ENCODE data around the gene SPSB4.

The SPSB4 gene

GRCh38 chr3:141129541-141130011 lies 78.4 kb downstream of the SPSB4 start:
- DNase-seq (ENCODE audit: low read depth) = no peak
- no peak for TF ChIP-seq CTCF (IDR thresholded peaks at IDR 0.05; ENCODE audit: insufficient read depth, low read depth, low read length, missing control alignments)
- H3K4me3 ChIP-seq (ENCODE audit: low read length) = no peak overlapping the region

GRCh38 chr3:141143517-141143916 lies 92.4 kb downstream of the SPSB4 start:
- DNase-seq (ENCODE audit: low read depth) = no peak
- no peak overlapping the region for H3K4me3 ChIP-seq (ENCODE audit: low read length)
- no peak for TF ChIP-seq CTCF (IDR thresholded peaks at IDR 0.05; ENCODE audit: insufficient read depth, low read depth, low read length, missing control alignments)

- DNase-seq (ENCODE audit: low read depth) = no peak
- no peak overlapping the region for H3K4me3 ChIP-seq (ENCODE audit: low read length)
- no peak for TF ChIP-seq CTCF (IDR thresholded peaks at IDR 0.05; ENCODE audit: insufficient read depth, low read depth, low read length, missing control alignments)
Observed at GRCh38 chr3:141146979-141147470, 95.9 kb downstream of the SPSB4 start.

- no peak for TF ChIP-seq CTCF (IDR thresholded peaks at IDR 0.05; ENCODE audit: insufficient read depth, low read depth, low read length, missing control alignments)
- peak; percentile 75 for DNase-seq (ENCODE audit: low read depth)
- no peak overlapping the region for H3K4me3 ChIP-seq (ENCODE audit: low read length)
Observed at GRCh38 chr3:141147657-141148056, 96.5 kb downstream of the SPSB4 start.

GRCh38 chr3:141148169-141148568 lies 97.0 kb downstream of the SPSB4 start:
- TF ChIP-seq CTCF (IDR thresholded peaks at IDR 0.05; ENCODE audit: insufficient read depth, low read depth, low read length, missing control alignments) = no peak
- H3K4me3 ChIP-seq (ENCODE audit: low read length) = no peak overlapping the region

GRCh38 chr3:141148770-141149169 lies 97.6 kb downstream of the SPSB4 start:
- no peak overlapping the region for H3K4me3 ChIP-seq (ENCODE audit: low read length)
- DNase-seq (ENCODE audit: low read depth) = no peak
- TF ChIP-seq CTCF (IDR thresholded peaks at IDR 0.05; ENCODE audit: insufficient read depth, low read depth, low read length, missing control alignments) = no peak

More at GRCh38 chr3:141148169-141148568, 97.0 kb downstream of the SPSB4 start:
- DNase-seq (ENCODE audit: low read depth) = no peak
